GM10248 (cell line): ENCODE results near the gene TPSAB1.

Experiments used
- CTCF ChIA-PET: fragments of 300-600 bp; sonication (Branson Sonifier 250); formaldehyde crosslinking; extraction: SDS; loops from one replicate; lab custom pipeline; 2021; ENCODE audit warnings: antibody characterized with exemption; lab: Yijun Ruan, JAX
- POLR2A ChIA-PET: fragments of 350-650 bp; sonication (Branson Sonifier 250); formaldehyde crosslinking; extraction: SDS; loops from one replicate; lab custom pipeline; 2020; ENCODE audit warnings: antibody characterized with exemption; lab: Yijun Ruan, JAX
- DNase-seq: peaks from one replicate; pipeline ENCODE4 v3.0.0; 2012; ENCODE audit errors: extremely low spot score
- TF ChIP-seq, protein P1 (sequence below): IDR thresholded peaks from 2 replicates; pipeline ENCODE4 v1.5.1; 2012; ENCODE audit warnings: mild to moderate bottlenecking, low read depth; ENCODE audit errors: extremely low read depth, missing control alignments, control extremely low read depth

Gene TPSAB1

DNA sequence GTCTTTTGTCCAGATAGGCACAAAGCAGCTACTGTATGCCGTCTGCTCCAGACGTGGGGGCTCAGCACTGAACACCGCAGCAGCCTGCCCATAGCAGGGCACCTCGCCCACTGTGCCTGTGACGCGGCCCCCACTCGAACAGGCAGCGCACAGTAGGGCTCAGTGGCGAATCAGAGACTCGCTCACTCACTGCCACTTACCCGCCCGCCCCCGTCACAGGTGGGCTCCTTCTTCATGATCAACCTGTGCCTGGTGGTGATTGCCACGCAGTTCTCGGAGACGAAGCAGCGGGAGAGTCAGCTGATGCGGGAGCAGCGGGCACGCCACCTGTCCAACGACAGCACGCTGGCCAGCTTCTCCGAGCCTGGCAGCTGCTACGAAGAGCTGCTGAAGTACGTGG, 39.1 kb upstream of the TPSAB1 start:
- DNase-seq = no peak
- ChIA-PET CTCF (no interaction called here), POLR2A (no interaction called here)
- TF ChIP-seq, protein P1, sequence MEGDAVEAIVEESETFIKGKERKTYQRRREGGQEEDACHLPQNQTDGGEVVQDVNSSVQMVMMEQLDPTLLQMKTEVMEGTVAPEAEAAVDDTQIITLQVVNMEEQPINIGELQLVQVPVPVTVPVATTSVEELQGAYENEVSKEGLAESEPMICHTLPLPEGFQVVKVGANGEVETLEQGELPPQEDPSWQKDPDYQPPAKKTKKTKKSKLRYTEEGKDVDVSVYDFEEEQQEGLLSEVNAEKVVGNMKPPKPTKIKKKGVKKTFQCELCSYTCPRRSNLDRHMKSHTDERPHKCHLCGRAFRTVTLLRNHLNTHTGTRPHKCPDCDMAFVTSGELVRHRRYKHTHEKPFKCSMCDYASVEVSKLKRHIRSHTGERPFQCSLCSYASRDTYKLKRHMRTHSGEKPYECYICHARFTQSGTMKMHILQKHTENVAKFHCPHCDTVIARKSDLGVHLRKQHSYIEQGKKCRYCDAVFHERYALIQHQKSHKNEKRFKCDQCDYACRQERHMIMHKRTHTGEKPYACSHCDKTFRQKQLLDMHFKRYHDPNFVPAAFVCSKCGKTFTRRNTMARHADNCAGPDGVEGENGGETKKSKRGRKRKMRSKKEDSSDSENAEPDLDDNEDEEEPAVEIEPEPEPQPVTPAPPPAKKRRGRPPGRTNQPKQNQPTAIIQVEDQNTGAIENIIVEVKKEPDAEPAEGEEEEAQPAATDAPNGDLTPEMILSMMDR = no peak

DNA sequence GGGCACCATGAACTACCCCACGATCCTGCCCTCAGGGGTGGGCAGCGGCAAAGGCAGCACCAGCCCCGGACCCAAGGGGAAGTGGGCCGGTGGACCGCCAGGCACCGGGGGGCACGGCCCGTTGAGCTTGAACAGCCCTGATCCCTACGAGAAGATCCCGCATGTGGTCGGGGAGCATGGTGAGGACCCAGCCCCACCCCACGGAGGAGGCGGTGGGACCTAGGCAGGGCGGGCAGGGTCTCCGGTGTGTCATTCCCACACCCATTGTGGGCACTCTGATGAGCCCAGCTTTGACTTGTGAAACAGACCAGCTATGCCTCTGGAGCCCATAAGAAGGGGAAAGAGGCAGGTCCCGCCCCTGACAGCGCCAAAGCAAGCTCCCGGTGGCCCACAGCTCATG, 38.2 kb upstream of the TPSAB1 start:
- TF ChIP-seq, protein P1 = no peak
- ChIA-PET POLR2A (no interaction called here), CTCF (no interaction called here)
- DNase-seq = no peak

DNA sequence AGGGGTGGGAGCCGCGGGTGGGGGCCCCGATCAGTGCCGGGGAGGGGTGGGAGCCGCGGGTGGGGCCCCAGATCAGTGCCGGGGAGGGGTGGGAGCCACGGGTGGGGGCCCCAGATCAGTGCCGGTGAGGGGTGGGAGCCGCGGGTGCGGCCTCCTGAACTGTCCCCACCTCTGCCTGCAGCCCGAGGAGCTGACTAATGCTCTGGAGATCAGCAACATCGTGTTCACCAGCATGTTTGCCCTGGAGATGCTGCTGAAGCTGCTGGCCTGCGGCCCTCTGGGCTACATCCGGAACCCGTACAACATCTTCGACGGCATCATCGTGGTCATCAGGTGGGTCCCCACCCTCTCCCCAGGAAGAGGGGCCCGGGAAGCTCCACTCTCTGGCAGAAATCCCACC, 35.6 kb upstream of the TPSAB1 start:
- TF ChIP-seq, protein P1 = no peak
- ChIA-PET POLR2A (no interaction called here), CTCF (interaction anchor here (1.3 kb wide), 1 partner anchor 18 kb away, joined by 3 read pairs; no protein-coding TSS in a partner anchor)
- no peak for DNase-seq

DNA sequence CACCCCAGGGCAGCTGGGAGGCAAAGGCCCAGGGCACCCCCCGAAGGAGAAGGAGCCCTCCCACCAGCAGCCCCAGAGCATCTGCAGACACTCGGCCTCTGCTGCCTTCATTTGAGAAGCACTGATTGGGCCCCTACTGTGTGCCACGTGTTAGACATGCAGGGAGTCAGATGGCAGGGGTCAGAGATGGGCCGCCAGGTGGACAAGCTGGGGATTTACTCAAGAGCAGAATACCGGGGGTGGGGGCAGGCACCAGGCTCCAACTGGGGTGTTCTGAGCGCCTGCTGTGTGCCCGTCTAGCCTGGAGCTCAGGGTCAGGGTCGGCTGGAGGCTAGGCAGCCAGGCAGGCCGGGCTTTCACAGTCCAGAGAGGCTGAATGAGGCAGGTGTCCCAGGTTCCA, 34.2 kb upstream of the TPSAB1 start:
- ChIA-PET POLR2A (no interaction called here), CTCF (no interaction called here)
- TF ChIP-seq, protein P1 = no peak
- DNase-seq = no peak

DNA sequence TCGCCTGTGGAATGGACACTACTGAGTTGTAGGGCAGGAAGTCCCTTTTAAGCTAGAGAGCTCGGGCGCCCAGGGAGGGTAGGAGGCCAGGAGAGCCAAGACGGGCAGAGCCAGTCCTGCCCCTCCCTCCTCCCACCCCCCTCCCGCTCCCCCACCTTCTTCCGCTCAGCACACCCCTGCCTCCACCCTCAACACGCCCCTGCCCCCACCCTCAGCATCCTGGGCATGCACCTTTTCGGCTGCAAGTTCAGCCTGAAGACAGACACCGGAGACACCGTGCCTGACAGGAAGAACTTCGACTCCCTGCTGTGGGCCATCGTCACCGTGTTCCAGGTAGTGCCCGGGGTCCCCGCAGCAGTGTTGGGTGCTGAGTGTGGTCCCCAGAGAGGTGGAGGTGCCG, 33.7 kb upstream of the TPSAB1 start:
- DNase-seq = no peak
- ChIA-PET CTCF (no interaction called here), POLR2A (no interaction called here)
- TF ChIP-seq, protein P1 = no peak

DNA sequence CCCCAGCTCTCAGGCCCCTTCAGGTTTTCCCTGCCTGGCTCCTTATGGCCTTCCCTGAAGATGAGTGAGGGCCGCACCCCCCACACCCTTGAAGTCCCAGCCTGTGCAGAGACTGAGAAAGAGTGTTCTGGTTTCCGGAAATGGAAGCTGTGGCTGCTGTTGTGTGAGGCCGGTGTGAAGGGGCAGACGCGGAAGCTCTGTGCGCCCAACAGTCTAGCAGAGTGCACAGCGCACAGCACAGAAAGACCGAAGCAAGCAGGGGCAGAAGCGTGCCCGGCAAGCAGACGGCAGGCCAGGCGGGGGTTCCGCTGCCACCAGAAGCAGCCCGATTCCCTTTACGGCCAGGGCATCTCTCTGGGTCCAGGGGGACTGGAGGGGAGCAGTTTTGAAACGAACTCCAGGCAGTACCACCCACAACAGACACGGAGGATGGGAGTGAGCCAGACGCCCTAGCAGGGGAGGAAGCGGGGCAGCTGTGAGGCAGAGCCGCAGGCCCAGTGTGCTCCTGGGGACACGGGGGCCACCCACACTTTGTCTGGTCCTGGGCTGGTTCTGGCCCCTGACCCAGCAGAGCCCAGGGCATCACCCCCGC, 32.2 kb upstream of the TPSAB1 start:
- POLR2A ChIA-PET = no interaction called here

More for the DNA sequence above, 32.2 kb upstream of the TPSAB1 start:
- DNase-seq = no peak
- CTCF ChIA-PET = no interaction called here
- TF ChIP-seq, protein P1 = no peak
